ENCODE data around the gene KIF17.

KIF17 gene

GRCh38 chr1:20711285-20712214, 6.3 kb downstream of the KIF17 start:
- Histone ChIP-seq H3K4me3 (replicated peaks; ENCODE audit: insufficient read depth, low read length) (no peak overlapping the region), H3K27ac (replicated peaks) (no peak overlapping the region), H3K27me3 (ENCODE audit: insufficient read depth, poor library complexity, severe bottlenecking) (no peaks in the 10 kb centered on the region)
- peak in 1 of 2 experiments; percentile 79 for DNase-seq (ENCODE audit: low read depth in 1 of 2, low spot score in 1 of 2)
- TF ChIP-seq REST (IDR thresholded peaks at IDR 0.05; ENCODE audit: insufficient replicate concordance, low read depth), result no peak
- TF ChIP-seq GABPA (IDR thresholded peaks at IDR 0.05; ENCODE audit: low read depth), result no peak
- TF ChIP-seq, protein P1, sequence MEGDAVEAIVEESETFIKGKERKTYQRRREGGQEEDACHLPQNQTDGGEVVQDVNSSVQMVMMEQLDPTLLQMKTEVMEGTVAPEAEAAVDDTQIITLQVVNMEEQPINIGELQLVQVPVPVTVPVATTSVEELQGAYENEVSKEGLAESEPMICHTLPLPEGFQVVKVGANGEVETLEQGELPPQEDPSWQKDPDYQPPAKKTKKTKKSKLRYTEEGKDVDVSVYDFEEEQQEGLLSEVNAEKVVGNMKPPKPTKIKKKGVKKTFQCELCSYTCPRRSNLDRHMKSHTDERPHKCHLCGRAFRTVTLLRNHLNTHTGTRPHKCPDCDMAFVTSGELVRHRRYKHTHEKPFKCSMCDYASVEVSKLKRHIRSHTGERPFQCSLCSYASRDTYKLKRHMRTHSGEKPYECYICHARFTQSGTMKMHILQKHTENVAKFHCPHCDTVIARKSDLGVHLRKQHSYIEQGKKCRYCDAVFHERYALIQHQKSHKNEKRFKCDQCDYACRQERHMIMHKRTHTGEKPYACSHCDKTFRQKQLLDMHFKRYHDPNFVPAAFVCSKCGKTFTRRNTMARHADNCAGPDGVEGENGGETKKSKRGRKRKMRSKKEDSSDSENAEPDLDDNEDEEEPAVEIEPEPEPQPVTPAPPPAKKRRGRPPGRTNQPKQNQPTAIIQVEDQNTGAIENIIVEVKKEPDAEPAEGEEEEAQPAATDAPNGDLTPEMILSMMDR (IDR thresholded peaks at IDR 0.05; ENCODE audit: insufficient read depth, low read length), result no peak
- TF ChIP-seq POLR2AphosphoS5 (IDR thresholded peaks at IDR 0.05; ENCODE audit: low read depth), result no peak
- no peak for TF ChIP-seq SPI1 (IDR thresholded peaks at IDR 0.05; ENCODE audit: borderline replicate concordance, low read depth)

DNA sequence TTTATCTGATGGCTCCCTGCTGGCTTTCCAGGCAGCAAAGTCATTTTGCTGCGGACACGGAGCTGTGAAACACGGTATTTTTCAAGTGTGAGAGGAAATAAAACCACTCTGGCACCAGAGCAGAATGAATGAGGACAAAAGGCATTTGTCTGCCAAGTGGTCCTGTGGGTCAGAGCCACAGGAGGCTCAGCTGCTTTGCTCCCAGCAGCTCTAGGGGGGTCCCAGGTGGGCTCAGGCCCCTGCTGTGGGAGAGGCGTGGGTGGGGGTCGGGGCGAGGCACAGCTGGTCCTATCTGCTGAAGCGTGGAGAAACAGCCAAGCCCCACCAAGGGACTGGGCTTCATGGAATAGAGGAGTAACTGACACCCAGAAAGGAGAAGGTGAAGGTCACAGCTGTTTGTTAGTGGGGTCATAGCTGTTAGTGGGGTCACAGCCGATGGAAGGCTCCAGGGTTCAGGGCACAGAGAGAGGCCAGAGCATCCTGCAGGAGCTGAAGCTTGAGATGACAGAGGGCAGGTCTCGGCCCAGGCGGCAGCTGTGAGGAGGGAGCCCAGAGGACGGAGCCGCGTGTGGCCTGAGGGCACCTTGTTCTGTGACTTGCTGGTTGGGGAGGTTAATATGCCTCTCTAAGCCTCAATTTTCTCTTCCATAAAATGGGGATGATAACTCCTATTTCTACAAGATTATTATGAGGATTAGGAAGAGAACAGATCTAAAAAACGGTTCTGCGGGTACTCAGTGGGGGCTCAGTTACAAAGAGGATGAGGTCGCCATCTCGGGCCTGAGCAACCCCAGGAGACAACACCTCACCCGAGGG, 7.1 kb downstream of the KIF17 start:
- H3K4me3 ChIP-seq (replicated peaks; ENCODE audit: insufficient read depth, low read length), result no peak overlapping the region
- TF ChIP-seq GABPA (IDR thresholded peaks at IDR 0.05; ENCODE audit: low read depth) (no peak), REST (IDR thresholded peaks at IDR 0.05; ENCODE audit: insufficient replicate concordance, low read depth) (no peak), POLR2AphosphoS5 (IDR thresholded peaks at IDR 0.05; ENCODE audit: low read depth) (no peak), SPI1 (IDR thresholded peaks at IDR 0.05; ENCODE audit: borderline replicate concordance, low read depth) (no peak)
- TF ChIP-seq, protein P1 (IDR thresholded peaks at IDR 0.05; ENCODE audit: insufficient read depth, low read length), result no peak
- DNase-seq (ENCODE audit: low read depth in 1 of 2, low spot score in 1 of 2), result no peak
- H3K27ac ChIP-seq (replicated peaks), result no peak overlapping the region
- no peaks in the 10 kb centered on the region for H3K27me3 ChIP-seq (ENCODE audit: insufficient read depth, poor library complexity, severe bottlenecking)

GRCh38 chr1:20709868-20710267, 7.9 kb downstream of the KIF17 start:
- TF ChIP-seq REST (IDR thresholded peaks at IDR 0.05; ENCODE audit: insufficient replicate concordance, low read depth) (no peak), POLR2AphosphoS5 (IDR thresholded peaks at IDR 0.05; ENCODE audit: low read depth) (no peak), SPI1 (IDR thresholded peaks at IDR 0.05; ENCODE audit: borderline replicate concordance, low read depth) (no peak), GABPA (IDR thresholded peaks at IDR 0.05; ENCODE audit: low read depth) (no peak)
- TF ChIP-seq, protein P1 (IDR thresholded peaks at IDR 0.05; ENCODE audit: insufficient read depth, low read length), result no peak
- DNase-seq (ENCODE audit: low read depth in 1 of 2, low spot score in 1 of 2), result no peak
- Histone ChIP-seq H3K27ac (replicated peaks) (no peak overlapping the region), H3K27me3 (ENCODE audit: insufficient read depth, poor library complexity, severe bottlenecking) (no peaks in the 10 kb centered on the region), H3K4me3 (replicated peaks; ENCODE audit: insufficient read depth, low read length) (no peak overlapping the region)
